Anterior cingulate cortex (tissue), 58 donors: ENCODE data around the gene TNIP1.

ENCODE experiments used
- DNase-seq, 58 donors: peaks; one replicate each; lab custom pipeline; 2025; lab: John Stamatoyannopoulos, UW

TNIP1 gene

DNA sequence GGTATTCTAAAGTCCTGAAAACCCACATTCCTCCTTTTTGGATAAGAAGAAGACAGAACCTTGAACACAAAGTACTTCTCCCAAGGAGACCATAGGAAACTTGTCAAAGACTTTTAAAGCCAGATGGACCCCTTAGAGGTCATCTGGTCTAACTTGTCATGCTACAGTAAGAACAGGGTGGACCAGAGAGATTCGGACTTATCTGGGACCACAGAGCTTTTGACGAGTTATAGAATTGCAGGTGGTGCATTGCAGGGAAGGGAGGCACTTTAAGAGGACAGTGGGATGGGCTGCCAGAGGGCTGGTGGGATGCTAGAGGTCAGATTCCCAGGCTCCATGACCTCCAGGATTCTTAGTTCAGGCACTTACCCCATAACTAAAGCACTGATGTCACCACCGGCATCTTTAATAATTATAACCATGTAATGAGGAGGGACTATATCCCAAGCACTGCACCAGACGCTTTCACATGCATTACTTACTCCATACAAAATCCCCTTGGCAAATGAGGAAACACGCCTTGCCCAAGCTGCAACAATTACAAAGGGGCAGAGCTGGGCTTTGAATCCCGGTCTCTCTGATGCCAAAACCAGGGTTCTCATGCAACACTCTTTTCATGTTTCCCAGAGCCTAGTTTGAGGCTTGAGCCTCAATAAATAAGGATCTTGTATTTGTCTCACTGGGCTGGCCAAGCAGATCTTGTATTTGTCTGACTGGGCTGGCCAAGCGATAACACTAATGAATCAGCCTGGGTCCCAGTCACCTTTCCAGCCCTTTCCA lies 73.2 kb downstream of the TNIP1 start:
- peak in 2 of 58 donors; percentile 44 to 65 for DNase-seq

DNA sequence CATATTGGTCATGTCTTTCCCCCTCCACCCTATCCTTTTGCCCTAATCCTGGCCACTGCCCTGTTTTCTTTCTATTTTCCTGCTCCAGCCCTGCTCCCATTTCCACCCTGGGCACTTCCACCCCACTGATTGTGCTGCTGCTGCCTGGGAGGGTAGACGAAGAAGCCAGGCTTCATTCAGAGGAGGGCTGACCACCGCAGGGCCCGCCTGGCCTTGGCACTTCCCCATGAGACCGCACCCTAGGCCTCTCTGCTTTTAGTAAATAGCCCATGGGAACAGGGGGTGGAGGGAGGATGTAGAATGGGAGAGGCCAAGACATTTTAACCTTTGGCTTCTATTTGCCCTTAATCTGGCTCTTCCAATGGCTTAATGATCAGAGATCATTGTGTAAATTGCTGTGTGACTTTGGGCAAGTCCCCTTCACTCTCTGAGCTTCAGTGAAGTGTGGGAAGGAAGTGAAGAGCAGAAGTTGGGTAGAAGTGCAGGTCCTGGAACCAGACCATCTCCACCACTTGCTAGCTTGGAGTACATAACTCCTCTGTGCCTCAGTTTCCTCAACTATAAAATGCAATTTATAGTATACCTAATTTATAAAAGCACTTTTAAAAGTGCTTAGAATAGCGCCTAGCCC lies 74.0 kb downstream of the TNIP1 start:
- no peak for DNase-seq

DNA sequence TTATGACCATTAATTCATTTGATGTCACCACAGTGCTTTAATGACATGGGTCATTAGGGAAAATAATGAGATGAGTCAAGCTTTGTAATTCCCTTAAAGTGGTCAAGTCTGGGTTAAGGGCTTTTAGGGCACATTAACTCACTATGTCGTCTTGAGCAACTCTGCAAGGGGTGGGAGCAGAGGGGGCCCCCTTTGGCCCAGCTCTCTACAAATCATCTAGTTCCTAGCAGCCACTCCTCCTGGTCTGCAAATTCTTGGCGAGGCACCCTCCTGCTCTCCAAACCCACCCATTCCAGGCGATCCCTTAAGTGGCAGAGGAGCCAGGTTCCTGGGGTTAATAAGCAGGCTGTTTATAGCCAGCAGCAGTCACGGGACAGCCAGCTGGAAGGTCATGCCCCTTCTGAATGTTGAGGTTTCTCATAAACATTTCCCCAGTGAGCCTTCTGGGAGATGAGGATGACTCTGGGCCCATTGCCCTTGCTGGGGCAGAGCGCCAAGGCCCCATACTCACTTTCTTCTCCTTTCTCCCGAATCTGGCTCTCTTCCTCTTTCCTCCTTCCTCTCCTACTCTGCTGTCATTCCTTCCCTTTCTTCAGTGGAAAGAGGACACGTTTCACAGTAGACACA lies 74.8 kb downstream of the TNIP1 start:
- DNase-seq: peak in 5 of 58 donors; percentile 7 to 47 (median 21)

DNA sequence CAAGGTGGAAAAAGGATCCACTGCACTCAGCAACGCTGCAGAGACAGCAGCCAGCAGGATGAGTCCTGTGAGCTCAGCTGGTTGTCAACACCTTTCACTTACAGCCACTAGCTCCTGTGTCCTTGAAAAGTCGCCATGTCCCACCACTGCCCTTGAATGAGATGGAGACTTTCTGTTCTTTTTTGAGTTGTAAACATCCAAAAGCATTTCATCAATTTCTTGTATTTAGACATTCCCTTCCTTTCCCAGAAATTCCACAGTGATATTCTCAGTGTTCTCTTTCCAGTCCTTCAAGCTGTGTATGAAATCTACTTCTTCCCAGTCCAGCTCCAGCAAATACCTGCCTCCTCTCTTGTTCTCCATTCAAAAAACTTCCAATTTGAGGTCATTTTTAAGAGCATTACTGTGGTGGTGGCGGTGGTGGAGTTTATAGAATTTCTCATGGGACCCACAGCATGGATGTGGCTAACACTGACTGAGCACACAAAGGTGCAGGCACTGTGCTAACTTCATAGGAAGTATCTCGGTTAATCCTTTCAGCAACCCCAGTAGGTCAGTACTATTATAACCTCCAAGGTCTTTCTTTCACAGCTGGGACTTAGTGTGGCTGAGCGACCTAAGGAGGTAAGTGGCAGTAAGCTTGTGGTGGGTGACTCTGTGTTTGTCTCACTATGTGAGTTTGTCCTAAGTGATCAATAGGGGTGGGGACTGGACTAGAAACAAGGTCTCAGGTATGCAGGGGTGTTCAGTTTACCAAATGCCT lies 75.5 kb downstream of the TNIP1 start:
- no peak for DNase-seq

DNA sequence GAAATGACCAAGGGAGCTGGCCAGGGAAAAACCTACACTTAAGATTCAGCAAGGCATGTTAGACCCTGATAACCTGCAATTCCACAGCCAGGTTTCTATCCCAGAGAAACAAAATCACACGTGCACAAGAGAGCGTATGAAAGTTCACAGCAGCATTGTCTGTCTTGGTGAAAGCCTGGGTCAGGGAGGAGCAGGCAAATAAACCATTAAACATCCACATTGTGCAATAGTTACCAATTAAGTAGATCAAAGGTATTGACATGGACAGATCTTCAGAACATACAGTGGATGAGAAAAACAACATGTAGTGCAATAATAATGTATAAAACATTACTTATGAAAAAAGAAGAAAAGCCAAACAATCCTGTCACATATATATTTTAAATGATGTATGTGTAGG lies 76.3 kb downstream of the TNIP1 start:
- DNase-seq: no peak

DNA sequence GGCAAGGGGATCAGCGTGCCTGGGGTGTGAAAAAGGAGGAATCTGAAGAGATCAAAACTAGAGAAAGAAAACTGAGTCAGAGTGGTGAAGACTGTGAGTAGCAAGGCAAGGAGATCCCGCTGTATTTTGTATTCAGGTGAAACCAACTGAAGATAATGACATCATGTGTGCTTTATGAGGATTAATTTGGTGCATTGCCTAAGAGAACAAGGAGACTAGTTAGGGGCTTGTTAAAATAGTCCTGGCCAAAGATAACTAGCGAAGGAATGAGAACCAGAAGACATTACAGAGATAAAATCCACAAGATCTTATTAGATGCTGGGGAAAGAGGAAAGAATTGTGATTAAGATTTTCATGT lies 77.4 kb downstream of the TNIP1 start:
- no peak for DNase-seq

DNA sequence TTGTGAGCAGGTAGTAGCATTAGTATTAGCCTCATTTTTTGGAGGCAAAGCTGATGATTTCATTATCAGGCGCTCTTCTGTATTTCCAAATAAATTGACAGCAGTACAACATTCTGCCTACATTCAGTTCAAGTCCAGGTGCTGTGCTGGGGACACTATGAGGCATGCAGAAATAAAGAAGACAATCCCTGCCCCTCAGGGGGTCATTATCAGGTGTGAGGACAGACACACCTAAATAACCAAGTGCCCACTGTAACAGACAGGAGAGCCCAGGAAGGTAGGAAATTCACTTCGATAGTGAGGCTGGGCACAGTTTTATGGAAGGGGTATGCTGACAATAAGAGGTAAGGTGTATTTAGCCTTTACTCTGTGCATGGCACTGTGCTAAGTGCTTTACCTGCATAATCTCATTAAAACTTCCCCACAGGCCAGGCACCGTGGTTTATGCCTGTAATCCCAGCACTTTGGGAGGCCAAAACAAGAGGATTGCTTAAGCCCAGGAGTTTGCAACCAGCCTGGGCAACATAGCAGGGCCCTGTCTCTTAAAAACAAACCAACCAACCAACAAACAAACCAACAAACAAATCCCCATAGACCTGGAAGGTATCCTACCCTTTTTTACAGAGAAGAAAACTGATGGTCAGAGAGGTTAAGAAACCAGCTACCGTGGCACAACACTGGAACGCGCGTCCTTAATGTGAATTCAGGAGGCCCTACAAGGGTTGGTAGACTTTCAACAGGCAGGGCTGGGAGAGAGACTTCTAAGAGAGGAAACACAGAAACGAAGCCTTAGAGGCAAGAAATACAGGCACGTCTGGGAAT lies 77.9 kb downstream of the TNIP1 start:
- no peak for DNase-seq

DNA sequence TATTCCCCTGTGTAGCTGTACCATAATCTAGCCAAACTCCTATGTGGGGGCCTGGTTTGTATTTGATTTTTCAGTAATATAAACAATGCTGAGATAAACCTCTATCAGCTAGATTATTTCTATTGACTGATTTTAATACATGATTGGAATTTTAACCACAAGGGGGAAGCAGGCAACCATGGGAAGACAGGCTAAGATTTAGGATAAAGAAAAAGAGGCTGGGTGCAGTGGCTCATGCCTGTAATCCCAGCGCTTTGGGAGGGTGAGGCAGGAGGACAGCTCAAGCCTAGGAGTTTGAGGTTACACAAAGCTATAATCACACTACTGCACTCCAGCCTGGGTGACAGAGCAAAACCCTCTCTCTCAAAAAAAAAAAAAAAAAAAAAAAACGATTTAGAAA lies 78.6 kb downstream of the TNIP1 start:
- DNase-seq: no peak

DNA sequence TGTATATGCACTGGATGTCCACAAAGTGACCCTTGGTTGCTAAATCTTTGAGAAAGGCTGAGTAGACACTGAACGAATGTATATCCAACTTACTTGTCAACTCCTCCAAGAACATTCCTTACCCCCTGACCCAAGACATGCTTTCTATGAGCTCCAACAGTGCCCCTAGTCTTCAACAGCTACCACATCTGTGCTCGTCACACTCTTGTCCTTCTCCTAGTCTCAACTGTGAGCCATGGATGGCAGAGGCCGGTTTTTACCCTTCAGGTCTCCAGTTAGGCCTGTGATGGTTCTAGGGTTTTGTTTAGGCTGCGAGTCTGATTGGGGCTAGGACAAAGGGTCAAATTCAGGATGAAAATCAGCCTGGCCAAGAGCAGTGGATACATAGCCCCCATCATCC lies 79.4 kb downstream of the TNIP1 start:
- no peak for DNase-seq

DNA sequence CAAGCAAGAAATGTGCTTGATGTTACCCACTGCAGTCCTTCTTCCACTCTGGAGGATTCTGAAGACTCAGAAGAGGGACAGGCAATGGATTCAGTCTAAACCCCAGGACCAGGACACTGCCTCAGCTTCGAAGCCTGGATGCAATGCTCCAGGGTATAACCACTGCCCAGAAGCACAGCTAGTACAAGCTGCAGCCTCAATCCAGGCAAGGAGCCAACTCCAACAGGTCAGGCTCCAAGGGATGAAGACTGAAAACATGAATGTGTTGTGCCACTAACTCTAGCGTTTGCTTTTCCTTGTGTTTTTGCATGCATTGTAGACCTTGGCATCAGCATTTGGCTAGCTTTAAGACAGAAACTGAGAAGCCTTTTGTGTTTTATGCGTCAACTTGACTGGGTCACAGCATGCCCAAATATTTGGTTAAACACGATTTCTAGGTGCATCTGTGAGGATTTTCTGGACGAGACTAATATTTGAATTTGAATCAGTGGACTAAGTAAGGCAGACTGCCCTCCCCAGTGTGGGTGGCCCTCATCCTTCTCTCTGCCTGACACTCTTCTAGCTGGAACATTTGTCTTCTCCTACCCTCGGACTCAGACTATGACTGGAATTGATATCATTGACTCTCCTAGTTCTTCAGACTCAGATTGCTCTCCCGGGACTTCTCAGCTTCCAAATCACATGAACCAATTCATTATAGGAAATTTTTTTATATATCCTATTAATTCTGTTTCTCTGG lies 81.0 kb downstream of the TNIP1 start:
- peak in 7 of 58 donors; percentile 5 to 32 (median 13) for DNase-seq

DNA sequence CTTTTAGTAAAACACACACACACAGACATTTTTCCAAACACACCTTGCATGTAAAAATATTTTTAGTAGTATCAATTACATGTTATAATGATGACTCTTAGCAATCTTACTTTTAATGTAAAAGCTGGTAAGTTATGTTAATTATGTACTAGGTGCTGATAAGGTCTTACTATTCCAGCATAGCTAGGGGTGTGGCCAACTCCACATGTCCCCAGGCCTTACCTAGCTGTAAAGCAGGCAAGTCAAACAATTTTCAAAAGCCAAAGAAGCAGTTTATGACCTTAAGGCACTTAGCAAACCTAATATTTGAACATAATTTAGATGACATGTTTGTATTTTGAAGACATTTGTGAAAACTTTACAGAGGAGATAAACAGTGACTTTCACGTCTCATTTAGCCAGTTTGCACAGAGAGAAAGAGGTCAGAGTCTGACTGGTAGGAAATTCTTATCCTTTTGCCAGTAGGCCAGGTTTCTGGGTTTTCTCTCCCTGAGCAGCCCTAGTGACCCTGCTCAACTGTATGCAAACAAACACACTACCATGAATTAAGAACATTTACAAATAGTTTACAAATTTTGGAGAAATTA lies 86.9 kb downstream of the TNIP1 start:
- no peak for DNase-seq

DNA sequence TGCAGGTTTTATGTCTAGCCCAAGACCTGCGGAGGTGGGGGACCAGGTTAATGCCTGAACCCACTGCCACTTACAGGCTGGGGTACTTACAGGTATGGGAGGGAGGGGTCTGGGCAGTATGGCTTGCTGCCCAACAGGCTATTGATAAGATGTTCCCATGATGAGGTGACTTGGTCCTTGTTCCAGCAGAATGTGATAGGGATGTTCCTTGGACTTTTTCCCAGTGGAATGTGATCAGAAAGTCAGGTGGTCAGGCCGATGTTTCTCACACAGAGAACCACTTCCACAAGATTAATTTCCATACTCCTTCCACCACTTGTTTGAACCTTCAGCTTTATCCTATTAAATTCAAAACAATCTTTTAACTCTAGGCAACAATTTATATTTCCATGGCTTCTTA lies 87.4 kb downstream of the TNIP1 start:
- no peak for DNase-seq

DNA sequence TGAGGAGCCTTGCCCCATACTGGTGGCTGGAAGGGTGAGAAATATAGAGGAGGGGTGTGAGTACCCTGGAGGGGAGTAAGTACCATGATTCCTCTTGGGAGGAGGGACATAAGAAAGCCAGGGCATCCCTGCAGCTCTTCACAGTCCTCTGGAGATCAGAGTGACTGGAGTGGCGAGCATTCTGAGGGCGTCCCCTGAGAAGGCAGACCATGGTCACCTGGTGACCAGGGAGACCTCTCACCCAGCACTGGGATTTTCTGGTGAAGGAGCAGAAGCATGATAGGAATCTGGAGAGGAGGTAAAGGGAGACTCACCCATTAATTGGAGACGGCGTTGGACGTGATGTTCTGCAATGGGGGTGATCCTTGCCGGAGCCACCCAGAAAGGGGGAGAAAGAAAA lies 88.1 kb downstream of the TNIP1 start:
- DNase-seq: no peak

DNA sequence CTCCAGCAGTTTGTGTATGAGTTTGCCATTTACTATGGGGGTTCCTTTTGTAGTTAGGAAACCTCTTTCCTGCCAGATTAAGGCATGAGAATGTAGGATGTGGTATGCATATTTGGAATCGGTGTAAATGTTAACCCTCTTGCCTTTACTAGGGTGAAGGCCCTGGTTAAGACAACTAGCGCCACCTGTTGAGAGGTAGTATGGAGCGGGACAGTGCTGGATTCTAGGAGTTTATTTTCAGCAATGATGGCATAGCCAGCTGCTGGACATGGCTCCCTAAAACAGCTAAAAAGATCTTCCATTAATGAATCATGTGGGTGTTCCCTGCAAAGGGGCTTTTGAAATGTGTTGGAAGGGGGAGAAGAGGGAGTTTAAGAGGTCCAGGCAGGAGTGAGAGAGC lies 91.1 kb downstream of the TNIP1 start:
- no peak for DNase-seq

DNA sequence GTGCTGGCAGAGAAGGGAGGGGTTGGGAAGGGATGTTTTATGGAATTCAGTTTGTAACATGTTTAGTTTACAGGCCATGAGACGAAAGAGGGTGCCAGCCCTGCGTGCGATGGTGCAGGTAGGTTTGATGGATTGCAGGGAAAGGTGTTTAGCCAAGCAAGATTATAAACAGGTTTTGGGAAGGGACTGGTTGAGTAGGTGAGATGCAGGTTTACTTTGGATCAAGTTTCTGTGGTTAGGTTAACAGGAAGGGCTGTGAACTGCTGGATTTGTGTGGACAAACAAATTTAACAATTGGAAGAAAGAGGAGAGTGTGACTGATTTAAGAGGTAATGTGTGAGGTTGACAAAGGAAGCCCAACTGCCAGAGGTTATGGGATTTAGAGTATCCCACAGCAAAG lies 93.1 kb downstream of the TNIP1 start:
- DNase-seq: no peak
